Measurements from ENCODE around the gene HDLBP. TPM values are rescaled to one million over a fixed set of nuclear protein-coding genes. Genes with fewer than 3 reads are reported as not detected.

The HDLBP gene
- total and polyA plus RNA-seq, 2 of the 4 experiments (the other 2 are of a cell fraction), result 648 to 1,165 TPM

DNA sequence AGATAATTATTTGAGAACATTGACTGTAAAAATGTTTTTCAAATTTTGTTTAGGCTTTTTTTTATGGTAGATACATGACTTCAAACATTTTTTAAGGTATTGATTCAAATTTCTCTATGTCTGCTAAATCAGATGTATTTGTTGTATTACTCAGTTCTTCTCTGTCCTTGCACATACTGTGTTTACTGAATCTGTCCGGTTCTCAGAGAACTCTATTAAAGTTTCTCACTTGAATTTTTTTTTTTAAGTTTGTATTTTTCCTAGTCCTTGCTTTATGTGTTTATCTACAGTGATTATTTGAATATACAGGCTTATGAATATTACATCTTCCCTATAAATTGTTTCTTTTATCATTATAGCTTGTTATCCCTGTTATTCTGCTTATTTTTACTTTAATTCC lies 5.6 kb upstream of the HDLBP start:
- H2BK20ac ChIP-seq (ENCODE audit: low read depth, low read length), result no peak overlapping the region
- peaks cover 91% of the 10 kb centered on the region for H4K20me1 ChIP-seq (ENCODE audit: insufficient read depth, low read length)
- H2BK15ac ChIP-seq (ENCODE audit: low read depth, low read length), result no peak overlapping the region
- no peak overlapping the region for H2AFZ ChIP-seq (replicated peaks; ENCODE audit: low read length, poor library complexity)
- H4K8ac ChIP-seq (ENCODE audit: low read depth in 2 of 2, low read length in 2 of 2), result no peak overlapping the region
- H3K9me1 ChIP-seq (ENCODE audit: insufficient read depth, low read length), result peaks cover 3% of the 10 kb centered on the region; the same call in 1 of the 2 replicates
- intact Hi-C loops (cut with micrococcal nuclease) (no loop called here), in situ Hi-C loops (cut with MboI; ENCODE audit: low sequenced_read_pairs) (no loop called here), dilution Hi-C loops (cut with HindIII; ENCODE audit: low sequenced_read_pairs, unreplicated experiment) (no loop called here)
- H3K9ac ChIP-seq (ENCODE audit: low read depth, low read length), result no peak overlapping the region
- no peak overlapping the region for H3K23ac ChIP-seq (ENCODE audit: low read depth, low read length)
- H2BK5ac ChIP-seq (ENCODE audit: low read depth, low read length, poor library complexity, severe bottlenecking), result no peak overlapping the region
- peaks cover 3 to 38% of the 10 kb centered on the region in 2 experiments; a peak in 3 of 4 replicates for H3K79me1 ChIP-seq (ENCODE audit: low read depth in 1 of 2, low read length in 2 of 2)
- no peak overlapping the region for H3K56ac ChIP-seq (ENCODE audit: extremely low read depth, insufficient read depth, low read length)
- no peak overlapping the region for H2AK5ac ChIP-seq (ENCODE audit: low read depth, low read length)
- H3K18ac ChIP-seq (ENCODE audit: low read depth, low read length), result no peak overlapping the region
- H3K4me3 ChIP-seq (ENCODE audit: insufficient read depth, low read depth, low read length), result no peak overlapping the region
- H4K91ac ChIP-seq (ENCODE audit: insufficient read depth, low read depth, low read length), result no peak overlapping the region
- ChIA-PET CTCF (no interaction called here), POLR2A (ENCODE audit: unreplicated experiment) (no interaction called here)
- WGBS, 2 experiments (ENCODE audit: extremely low coverage in 2 of 2, insufficient read length in 1 of 2), result no CpG with 5 or more reads among the region's 1 CpG
- H3K36me3 ChIP-seq (ENCODE audit: control insufficient read depth, insufficient read depth, low read length), result peaks cover 6% of the 10 kb centered on the region
- no peak overlapping the region for H2BK120ac ChIP-seq (ENCODE audit: low read depth, low read length)
- ATAC-seq (ENCODE audit: low read depth), result no peak
- peaks cover 6% of the 10 kb centered on the region for H3K4me1 ChIP-seq (ENCODE audit: control insufficient read depth, insufficient read depth, low read length)
- no peak overlapping the region for H3K4ac ChIP-seq (ENCODE audit: low read depth, low read length)
- H3K9me3 ChIP-seq (ENCODE audit: control insufficient read depth, insufficient read depth, low read length), result no peaks in the 10 kb centered on the region
- TF ChIP-seq FOS (IDR thresholded peaks at IDR 0.05; ENCODE audit: low read depth, low read length) (no peak), RCOR1 (IDR thresholded peaks at IDR 0.05; ENCODE audit: insufficient replicate concordance, low read length) (no peak), RFX5 (IDR thresholded peaks at IDR 0.05; ENCODE audit: low read depth, low read length) (no peak), POLR2A (IDR thresholded peaks at IDR 0.05; ENCODE audit: low read depth, low read length) (no peak), MAZ (IDR thresholded peaks at IDR 0.05; ENCODE audit: borderline replicate concordance, low read depth, low read length) (no peak), CHD1 (IDR thresholded peaks at IDR 0.05; ENCODE audit: low read depth, low read length) (no peak), SMC3 (IDR thresholded peaks at IDR 0.05; ENCODE audit: low read depth, low read length) (no peak), RAD21 (IDR thresholded peaks at IDR 0.05; ENCODE audit: low read length) (no peak), CEBPB (IDR thresholded peaks at IDR 0.05; ENCODE audit: low read depth, low read length) (no peak), MXI1 (IDR thresholded peaks at IDR 0.05; ENCODE audit: borderline replicate concordance, low read depth, low read length) (no peak), NFE2L2 (IDR thresholded peaks at IDR 0.05; ENCODE audit: low read depth, low read length) (no peak), BHLHE40 (IDR thresholded peaks at IDR 0.05; ENCODE audit: low read depth, low read length) (no peak), MAFK (IDR thresholded peaks at IDR 0.05; ENCODE audit: low read depth, low read length) (no peak)
- TF ChIP-seq, protein P1, sequence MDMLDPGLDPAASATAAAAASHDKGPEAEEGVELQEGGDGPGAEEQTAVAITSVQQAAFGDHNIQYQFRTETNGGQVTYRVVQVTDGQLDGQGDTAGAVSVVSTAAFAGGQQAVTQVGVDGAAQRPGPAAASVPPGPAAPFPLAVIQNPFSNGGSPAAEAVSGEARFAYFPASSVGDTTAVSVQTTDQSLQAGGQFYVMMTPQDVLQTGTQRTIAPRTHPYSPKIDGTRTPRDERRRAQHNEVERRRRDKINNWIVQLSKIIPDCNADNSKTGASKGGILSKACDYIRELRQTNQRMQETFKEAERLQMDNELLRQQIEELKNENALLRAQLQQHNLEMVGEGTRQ (IDR thresholded peaks at IDR 0.05; ENCODE audit: low read depth, low read length), result no peak
- TF ChIP-seq, protein P2, sequence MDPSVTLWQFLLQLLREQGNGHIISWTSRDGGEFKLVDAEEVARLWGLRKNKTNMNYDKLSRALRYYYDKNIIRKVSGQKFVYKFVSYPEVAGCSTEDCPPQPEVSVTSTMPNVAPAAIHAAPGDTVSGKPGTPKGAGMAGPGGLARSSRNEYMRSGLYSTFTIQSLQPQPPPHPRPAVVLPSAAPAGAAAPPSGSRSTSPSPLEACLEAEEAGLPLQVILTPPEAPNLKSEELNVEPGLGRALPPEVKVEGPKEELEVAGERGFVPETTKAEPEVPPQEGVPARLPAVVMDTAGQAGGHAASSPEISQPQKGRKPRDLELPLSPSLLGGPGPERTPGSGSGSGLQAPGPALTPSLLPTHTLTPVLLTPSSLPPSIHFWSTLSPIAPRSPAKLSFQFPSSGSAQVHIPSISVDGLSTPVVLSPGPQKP (IDR thresholded peaks at IDR 0.05; ENCODE audit: borderline replicate concordance, low read depth, low read length), result no peak
- TF ChIP-seq, protein P3, sequence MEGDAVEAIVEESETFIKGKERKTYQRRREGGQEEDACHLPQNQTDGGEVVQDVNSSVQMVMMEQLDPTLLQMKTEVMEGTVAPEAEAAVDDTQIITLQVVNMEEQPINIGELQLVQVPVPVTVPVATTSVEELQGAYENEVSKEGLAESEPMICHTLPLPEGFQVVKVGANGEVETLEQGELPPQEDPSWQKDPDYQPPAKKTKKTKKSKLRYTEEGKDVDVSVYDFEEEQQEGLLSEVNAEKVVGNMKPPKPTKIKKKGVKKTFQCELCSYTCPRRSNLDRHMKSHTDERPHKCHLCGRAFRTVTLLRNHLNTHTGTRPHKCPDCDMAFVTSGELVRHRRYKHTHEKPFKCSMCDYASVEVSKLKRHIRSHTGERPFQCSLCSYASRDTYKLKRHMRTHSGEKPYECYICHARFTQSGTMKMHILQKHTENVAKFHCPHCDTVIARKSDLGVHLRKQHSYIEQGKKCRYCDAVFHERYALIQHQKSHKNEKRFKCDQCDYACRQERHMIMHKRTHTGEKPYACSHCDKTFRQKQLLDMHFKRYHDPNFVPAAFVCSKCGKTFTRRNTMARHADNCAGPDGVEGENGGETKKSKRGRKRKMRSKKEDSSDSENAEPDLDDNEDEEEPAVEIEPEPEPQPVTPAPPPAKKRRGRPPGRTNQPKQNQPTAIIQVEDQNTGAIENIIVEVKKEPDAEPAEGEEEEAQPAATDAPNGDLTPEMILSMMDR (conservative IDR thresholded peaks at IDR 0.05; ENCODE audit: low read depth, low read length), result no peak
- no TSS peak for BruUV-seq (replicated peaks)
- H3K4me2 ChIP-seq (ENCODE audit: low read depth, low read length), result no peak overlapping the region
- no peak overlapping the region for H3K14ac ChIP-seq (replicated peaks; ENCODE audit: low read depth, low read length)
- no peak overlapping the region for H4K5ac ChIP-seq (ENCODE audit: low read depth, low read length)
- no peak overlapping the region for H3K27ac ChIP-seq (ENCODE audit: insufficient read depth, low read length)
- no peaks in the 10 kb centered on the region for H3K27me3 ChIP-seq (ENCODE audit: control insufficient read depth, insufficient read depth, low read length)
- no peak for DNase-seq
- no peak overlapping the region for H2AK9ac ChIP-seq (replicated peaks; ENCODE audit: low read depth, low read length, poor library complexity)
